HepG2 (cell line): ENCODE data around the gene STUM. TPM values are rescaled to one million over a fixed set of nuclear protein-coding genes. Genes with fewer than 3 reads are reported as not detected.

Source experiments
- ATAC-seq: fragments of 200-7000 bp; cut with Tn5 transposase; 3 replicates; pipeline ENCODE4 v1.9.1; 2020; ENCODE audit warnings: mild to moderate bottlenecking, moderate library complexity
- BruUV-seq: library from RNA; stranded (reverse); fragments of 400-500 nt; replicated peaks from 2 replicates; lab custom pipeline; 2021; lab: Mats Ljungman, UMichigan
- CTCF ChIA-PET: fragments of 300-600 bp; formaldehyde crosslinking; extraction: SDS; loops from one replicate; lab custom pipeline; 2021; ENCODE audit warnings: low total read pairs, inconsistent platforms, low intra/inter-chr PET ratio; lab: Yijun Ruan, JAX
- POLR2A ChIA-PET: fragments of 350-600 bp; sonication (Branson Sonifier 250); formaldehyde crosslinking; loops from one replicate; lab custom pipeline; 2020; ENCODE audit warnings: antibody characterized with exemption, inconsistent platforms; lab: Yijun Ruan, JAX
- DNase-seq: peaks from one replicate; pipeline ENCODE4 v3.0.0-alpha.2; 2015; ENCODE audit warnings: low spot score
- FAIRE-seq: peaks from 3 replicates; lab custom pipeline; 2011; peaks lifted over from hg19 to GRCh38; lab: Jason Lieb, UNC
- H2AFZ ChIP-seq: one replicate; pipeline ENCODE4 v1.6.1; 2011; ENCODE audit warnings: low read length, inconsistent platforms
- H3K27ac ChIP-seq: fragments of 300-600 bp; 3 replicates; pipeline ENCODE4 v1.8.0; 2011; ENCODE audit warnings: mixed run types, mild to moderate bottlenecking, mixed read lengths, low read length, inconsistent platforms; ENCODE audit not compliant: insufficient read depth; ENCODE audit errors: extremely low read length
- H3K27me3 ChIP-seq, 2 experiments: fragments of 200-600 bp in 1 of 2; 2 replicates in 1 of 2; 3 replicates in 1 of 2; pipeline versions ENCODE4 v1.6.0 to v1.8.0; 2011; ENCODE audit warnings: low read length in 2 of 2, mild to moderate bottlenecking in 2 of 2, moderate library complexity in 2 of 2, inconsistent platforms in 1 of 2; ENCODE audit not compliant: insufficient read depth in 2 of 2, control insufficient read depth in 1 of 2
- H3K36me3 ChIP-seq, 2 experiments: fragments of 200-600 bp in 1 of 2; replicated peaks in 1 of 2; 2 replicates in 1 of 2; 3 replicates in 1 of 2; pipeline versions ENCODE4 v1.5.1 to v1.8.0; 2011; ENCODE audit warnings: low read length in 2 of 2, inconsistent platforms in 1 of 2; ENCODE audit not compliant: insufficient read depth in 2 of 2, control insufficient read depth in 1 of 2
- H3K4me1 ChIP-seq: 2 replicates; pipeline ENCODE4 v1.5.1; 2012; ENCODE audit warnings: low read length, inconsistent platforms; ENCODE audit not compliant: insufficient read depth
- H3K4me2 ChIP-seq: 2 replicates; pipeline ENCODE4 v1.6.0; 2011; ENCODE audit warnings: low read depth, low read length, inconsistent platforms
- H3K4me3 ChIP-seq, 3 experiments: fragments of 200-600 bp in 1 of 3; sonication (generic), shearing (Covaris generic) in 1 of 3; replicated peaks in 1 of 3; 2 replicates each; pipeline ENCODE4 v1.5.1; 2011 to 2016; ENCODE audit warnings: low read length in 3 of 3, inconsistent platforms in 2 of 3, low read depth in 2 of 3, mild to moderate bottlenecking in 2 of 3, control low read depth in 1 of 3, mixed read lengths in 1 of 3; ENCODE audit not compliant: insufficient read depth in 1 of 3
- H3K79me2 ChIP-seq: one replicate; pipeline ENCODE4 v1.6.1; 2011; ENCODE audit warnings: low read length, inconsistent platforms; ENCODE audit not compliant: insufficient read depth
- H3K9ac ChIP-seq: 2 replicates; pipeline ENCODE4 v1.6.0; 2011; ENCODE audit warnings: mild to moderate bottlenecking, low read depth, low read length, inconsistent platforms; ENCODE audit not compliant: insufficient read depth
- H3K9me3 ChIP-seq: 2 replicates; pipeline ENCODE4 v1.5.1; 2012; ENCODE audit warnings: mild to moderate bottlenecking, low read length
- H4K20me1 ChIP-seq: 2 replicates; pipeline ENCODE4 v1.6.0; 2011; ENCODE audit warnings: inconsistent platforms, mild to moderate bottlenecking, low read length, moderate library complexity; ENCODE audit not compliant: insufficient read depth
- DZIP1 ChIP-seq: sonication (generic); formaldehyde crosslinking; IDR thresholded peaks from 2 replicates; pipeline ENCODE4 v1.5.0; 2020; ENCODE audit warnings: mild to moderate bottlenecking, missing genetic modification reagents
- EHMT2 ChIP-seq: fragments of 200-600 bp; sonication (generic); IDR thresholded peaks from 2 replicates; pipeline ENCODE4 v1.7.0; 2017; ENCODE audit warnings: antibody characterized with exemption, low read depth, low read length, borderline replicate concordance
- FOXP1 ChIP-seq, 2 experiments: fragments of 450-650 bp in 1 of 2; IDR thresholded peaks; 2 replicates each; pipeline ENCODE4 v1.6.1; 2017 to 2018; ENCODE audit warnings: antibody characterized with exemption in 1 of 2
- KAT2B ChIP-seq: fragments of 150-350 bp; IDR thresholded peaks from 2 replicates; pipeline ENCODE4 v1.6.1; 2014; ENCODE audit warnings: low read depth, low read length, borderline replicate concordance
- KDM1A ChIP-seq: IDR thresholded peaks from 2 replicates; pipeline ENCODE4 v1.6.1; 2016; ENCODE audit warnings: missing compliant biosample characterization
- ZNF256 ChIP-seq: sonication (generic); formaldehyde crosslinking; conservative IDR thresholded peaks from 2 replicates; pipeline ENCODE4 v1.4.0; 2020; ENCODE audit warnings: missing genetic modification reagents
- ZNF510 ChIP-seq: sonication (generic); formaldehyde crosslinking; IDR thresholded peaks from 2 replicates; pipeline ENCODE4 v1.4.0; 2020; ENCODE audit warnings: low read depth, mild to moderate bottlenecking, missing genetic modification reagents
- ZNF660 ChIP-seq: sonication (generic); formaldehyde crosslinking; IDR thresholded peaks from 2 replicates; pipeline ENCODE4 v1.5.1; 2020; ENCODE audit warnings: mild to moderate bottlenecking, low read depth, missing genetic modification reagents, borderline replicate concordance
- ZNF720 ChIP-seq: sonication (generic); formaldehyde crosslinking; IDR thresholded peaks from 2 replicates; pipeline ENCODE4 v1.4.0; 2020; ENCODE audit warnings: missing genetic modification reagents
- ZNF747 ChIP-seq: sonication (generic); formaldehyde crosslinking; IDR thresholded peaks from 2 replicates; pipeline ENCODE4 v1.8.1; 2023; ENCODE audit warnings: missing genetic modification reagents, mild to moderate bottlenecking, borderline replicate concordance
- ZNF878 ChIP-seq: sonication (generic); formaldehyde crosslinking; IDR thresholded peaks from 2 replicates; pipeline ENCODE4 v1.8.1; 2023; ENCODE audit warnings: mild to moderate bottlenecking, missing genetic modification reagents, moderate library complexity
- WGBS: methylation state at CpG from one replicate; pipeline ENCODE4 v1.1.6; 2017; ENCODE audit warnings: low lambda C conversion rate; 5-methylcytosine and 5-hydroxymethylcytosine counted together
- in situ Hi-C: cut with HindIII; loops from 2 replicates; pipeline ENCODE4 v1.10.0; 2017; ENCODE audit warnings: low pct_unique_long_range_greater_than_20kb; ENCODE audit not compliant: extremely low pct_ligation_motif_present
- intact Hi-C: fragments of 100-400 bp; cut with micrococcal nuclease; formaldehyde crosslinking; loops from one replicate; pipeline ENCODE4 v1.10.0; 2022; ENCODE audit not compliant: unreplicated experiment
- polyA plus RNA-seq, 8 experiments: library from polyadenylated mRNA; depleted of rRNA in 3 of 8; stranded (reverse) in 7 of 8; unstranded in 1 of 8; fragments of >200 nt; fragmentation: Illumina TruSeq in 4 of 8; extraction: Trizol in 4 of 8; gene quantifications; 2 replicates each; pipeline versions ENCODE4 v1.2.1 to v1.2.3, GENCODE V29; 2011 to 2016; ENCODE audit warnings: low read depth in 4 of 8, missing spikeins in 1 of 8, mixed read lengths in 1 of 8; ENCODE audit not compliant: insufficient read depth in 1 of 8
- total RNA-seq, 5 experiments: library from RNA; depleted of rRNA; stranded (reverse); fragments of >200 nt; fragmentation: Illumina TruSeq; extraction: Trizol; gene quantifications; 2 replicates each; pipeline ENCODE4 v1.2.3, GENCODE V29; 2016; ENCODE audit warnings: low read depth in 1 of 5
- TF ChIP-seq, protein P1 (sequence below): sonication (generic); formaldehyde crosslinking; IDR thresholded peaks from 2 replicates; pipeline ENCODE4 v1.4.0; 2020; ENCODE audit warnings: missing genetic modification reagents

Gene STUM
- total and polyA plus RNA-seq, 2 of the 13 experiments (the other 11 are each of a cell fraction or from before 2014, with no cell fraction given) = not detected

- ATAC-seq = 0 out of 3 replicates have a peak, but pooled peaks have one; percentile 27
- Histone ChIP-seq H4K20me1 (no peaks in the 10 kb centered on the region), H3K4me3 (no peak overlapping the region), H2AFZ (no peak overlapping the region), H3K27ac (no peak overlapping the region), H3K36me3 (no peaks in the 10 kb centered on the region), H3K4me1 (no peaks in the 10 kb centered on the region), H3K27me3 (peaks cover 8 to 53% of the 10 kb centered on the region in 2 experiments; a peak in 4 of 5 replicates), H3K4me2 (no peak overlapping the region), H3K9ac (no peak overlapping the region), H3K79me2 (no peaks in the 10 kb centered on the region), H3K9me3 (no peaks in the 10 kb centered on the region)
- no peak for DNase-seq
- intact Hi-C loops = no loop called here
- CTCF ChIA-PET = no interaction called here
- POLR2A ChIA-PET = no interaction called here
- in situ Hi-C loops = no loop called here
- WGBS = 17% methylated on average over 1 of the region's 11 CpGs
- FAIRE-seq = no peak
- no TSS peak for BruUV-seq
- TF ChIP-seq ZNF747 (CRISPR knock-in tag) (no peak), KDM1A (CRISPR knock-in tag) (no peak), FOXP1 (IDR thresholded peaks at IDR 0.05) (no peak), FOXP1 (CRISPR knock-in tag; IDR thresholded peaks at IDR 0.05) (no peak), KAT2B (no peak), DZIP1 (CRISPR knock-in tag) (no peak), ZNF878 (no peak), ZNF256 (no peak), ZNF720 (CRISPR knock-in tag) (no peak), ZNF660 (CRISPR knock-in tag) (no peak), EHMT2 (no peak), ZNF510 (no peak)
- TF ChIP-seq, protein P1, sequence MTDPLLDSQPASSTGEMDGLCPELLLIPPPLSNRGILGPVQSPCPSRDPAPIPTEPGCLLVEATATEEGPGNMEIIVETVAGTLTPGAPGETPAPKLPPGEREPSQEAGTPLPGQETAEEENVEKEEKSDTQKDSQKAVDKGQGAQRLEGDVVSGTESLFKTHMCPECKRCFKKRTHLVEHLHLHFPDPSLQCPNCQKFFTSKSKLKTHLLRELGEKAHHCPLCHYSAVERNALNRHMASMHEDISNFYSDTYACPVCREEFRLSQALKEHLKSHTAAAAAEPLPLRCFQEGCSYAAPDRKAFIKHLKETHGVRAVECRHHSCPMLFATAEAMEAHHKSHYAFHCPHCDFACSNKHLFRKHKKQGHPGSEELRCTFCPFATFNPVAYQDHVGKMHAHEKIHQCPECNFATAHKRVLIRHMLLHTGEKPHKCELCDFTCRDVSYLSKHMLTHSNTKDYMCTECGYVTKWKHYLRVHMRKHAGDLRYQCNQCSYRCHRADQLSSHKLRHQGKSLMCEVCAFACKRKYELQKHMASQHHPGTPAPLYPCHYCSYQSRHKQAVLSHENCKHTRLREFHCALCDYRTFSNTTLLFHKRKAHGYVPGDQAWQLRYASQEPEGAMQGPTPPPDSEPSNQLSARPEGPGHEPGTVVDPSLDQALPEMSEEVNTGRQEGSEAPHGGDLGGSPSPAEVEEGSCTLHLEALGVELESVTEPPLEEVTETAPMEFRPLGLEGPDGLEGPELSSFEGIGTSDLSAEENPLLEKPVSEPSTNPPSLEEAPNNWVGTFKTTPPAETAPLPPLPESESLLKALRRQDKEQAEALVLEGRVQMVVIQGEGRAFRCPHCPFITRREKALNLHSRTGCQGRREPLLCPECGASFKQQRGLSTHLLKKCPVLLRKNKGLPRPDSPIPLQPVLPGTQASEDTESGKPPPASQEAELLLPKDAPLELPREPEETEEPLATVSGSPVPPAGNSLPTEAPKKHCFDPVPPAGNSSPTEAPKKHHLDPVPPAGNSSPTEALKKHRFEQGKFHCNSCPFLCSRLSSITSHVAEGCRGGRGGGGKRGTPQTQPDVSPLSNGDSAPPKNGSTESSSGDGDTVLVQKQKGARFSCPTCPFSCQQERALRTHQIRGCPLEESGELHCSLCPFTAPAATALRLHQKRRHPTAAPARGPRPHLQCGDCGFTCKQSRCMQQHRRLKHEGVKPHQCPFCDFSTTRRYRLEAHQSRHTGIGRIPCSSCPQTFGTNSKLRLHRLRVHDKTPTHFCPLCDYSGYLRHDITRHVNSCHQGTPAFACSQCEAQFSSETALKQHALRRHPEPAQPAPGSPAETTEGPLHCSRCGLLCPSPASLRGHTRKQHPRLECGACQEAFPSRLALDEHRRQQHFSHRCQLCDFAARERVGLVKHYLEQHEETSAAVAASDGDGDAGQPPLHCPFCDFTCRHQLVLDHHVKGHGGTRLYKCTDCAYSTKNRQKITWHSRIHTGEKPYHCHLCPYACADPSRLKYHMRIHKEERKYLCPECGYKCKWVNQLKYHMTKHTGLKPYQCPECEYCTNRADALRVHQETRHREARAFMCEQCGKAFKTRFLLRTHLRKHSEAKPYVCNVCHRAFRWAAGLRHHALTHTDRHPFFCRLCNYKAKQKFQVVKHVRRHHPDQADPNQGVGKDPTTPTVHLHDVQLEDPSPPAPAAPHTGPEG (CRISPR knock-in tag) = no peak
Measured at GRCh38 chr1:226653311-226653921, 104.9 kb downstream of the STUM start.
